Body of pancreas (tissue), 4 donors: Measurements from ENCODE around the gene SGTA. TPM values are rescaled to one million over a fixed set of nuclear protein-coding genes. Genes with fewer than 3 reads are reported as not detected.

Experiments
- ATAC-seq: fragments of 150-250 bp; one replicate; pipeline ENCODE4 v1.9.1; 2016
- DNase-seq, 4 donors: peaks; one replicate each; pipeline ENCODE4 v3.0.0-alpha.2; 2019
- H3K27ac ChIP-seq, 4 donors: fragments of 200-600 bp; sonication (generic); 1 replicate in 3 of 4; 2 replicates in 1 of 4; pipeline versions ENCODE4 v1.5.1 to v1.6.1; 2016 to 2019; ENCODE audit warnings: mild to moderate bottlenecking in 1 of 4, mixed read lengths in 1 of 4, moderate library complexity in 1 of 4
- H3K27me3 ChIP-seq, 2 donors: fragments of 200-600 bp; sonication (generic); one replicate each; pipeline ENCODE4 v1.6.0; 2016; ENCODE audit warnings: mild to moderate bottlenecking in 1 of 2
- H3K36me3 ChIP-seq, 2 donors: fragments of 200-600 bp; sonication (generic); replicated peaks in 1 of 2; 2 replicates each; pipeline ENCODE4 v1.5.1; 2016; ENCODE audit warnings: low read depth in 2 of 2; ENCODE audit not compliant: insufficient read depth in 1 of 2
- H3K4me1 ChIP-seq: fragments of 200-600 bp; sonication (generic); one replicate; pipeline ENCODE4 v1.6.0; 2016
- H3K4me3 ChIP-seq, 2 donors: fragments of 200-600 bp; sonication (generic); 1 replicate in 1 of 2; 2 replicates in 1 of 2; pipeline ENCODE4 v1.5.1; 2016 to 2019
- H3K9me3 ChIP-seq, 3 donors: fragments of 200-600 bp; sonication (generic); 1 replicate in 2 of 3; 2 replicates in 1 of 3; pipeline ENCODE4 v1.5.1; 2016
- POLR2A ChIP-seq, 3 donors: fragments of 450-650 bp; IDR thresholded peaks; one replicate each; pipeline ENCODE4 v1.6.1; 2016; ENCODE audit warnings: antibody characterized with exemption in 3 of 3, mild to moderate bottlenecking in 2 of 3
- WGBS, 2 donors: methylation state at CpG; one replicate each; pipeline ENCODE4 v1.1.5; 2017; 5-methylcytosine and 5-hydroxymethylcytosine counted together
- intact Hi-C: fragments of 100-400 bp; cut with DNase I; formaldehyde crosslinking; loops from one replicate; pipeline ENCODE4 v1.15.1; 2023
- total RNA-seq, 2 donors: library from RNA; depleted of rRNA; stranded (reverse); fragments of >200 nt; gene quantifications; one replicate each; pipeline ENCODE4 v1.1.0, GENCODE V29; 2016
- TF ChIP-seq, protein P1 (sequence below), 7 experiments: fragments of 450-650 bp in 4 of 7; fragments of 200-600 bp in 3 of 7; sonication (generic) in 3 of 7; IDR thresholded peaks; one replicate each; pipeline ENCODE4 v1.5.1; 2016 to 2019; ENCODE audit warnings: antibody characterized with exemption in 7 of 7

The SGTA gene
- total RNA-seq, 2 donors from 2014 or later, result 24.6 to 41.5 TPM

GRCh38 chr19:2711875-2712205 is 71.2 kb downstream of the SGTA start:
- TF ChIP-seq, protein P1, sequence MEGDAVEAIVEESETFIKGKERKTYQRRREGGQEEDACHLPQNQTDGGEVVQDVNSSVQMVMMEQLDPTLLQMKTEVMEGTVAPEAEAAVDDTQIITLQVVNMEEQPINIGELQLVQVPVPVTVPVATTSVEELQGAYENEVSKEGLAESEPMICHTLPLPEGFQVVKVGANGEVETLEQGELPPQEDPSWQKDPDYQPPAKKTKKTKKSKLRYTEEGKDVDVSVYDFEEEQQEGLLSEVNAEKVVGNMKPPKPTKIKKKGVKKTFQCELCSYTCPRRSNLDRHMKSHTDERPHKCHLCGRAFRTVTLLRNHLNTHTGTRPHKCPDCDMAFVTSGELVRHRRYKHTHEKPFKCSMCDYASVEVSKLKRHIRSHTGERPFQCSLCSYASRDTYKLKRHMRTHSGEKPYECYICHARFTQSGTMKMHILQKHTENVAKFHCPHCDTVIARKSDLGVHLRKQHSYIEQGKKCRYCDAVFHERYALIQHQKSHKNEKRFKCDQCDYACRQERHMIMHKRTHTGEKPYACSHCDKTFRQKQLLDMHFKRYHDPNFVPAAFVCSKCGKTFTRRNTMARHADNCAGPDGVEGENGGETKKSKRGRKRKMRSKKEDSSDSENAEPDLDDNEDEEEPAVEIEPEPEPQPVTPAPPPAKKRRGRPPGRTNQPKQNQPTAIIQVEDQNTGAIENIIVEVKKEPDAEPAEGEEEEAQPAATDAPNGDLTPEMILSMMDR (IDR thresholded peaks at IDR 0.05), result no peak
- TF ChIP-seq POLR2A (IDR thresholded peaks at IDR 0.05), result no peak
- WGBS, 2 donors, result 70 to 72% methylated on average over 5 of the region's 5 CpGs
- intact Hi-C loops, result no loop called here
- no peak for ATAC-seq
- DNase-seq, result no peak
- no peak overlapping the region for H3K27ac ChIP-seq
- H3K9me3 ChIP-seq, result peaks cover 0 to 5% (median 0%) of the 10 kb centered on the region in 3 donors
- no peaks in the 10 kb centered on the region for H3K4me1 ChIP-seq
- H3K4me3 ChIP-seq, result no peak overlapping the region
- no peaks in the 10 kb centered on the region for H3K36me3 ChIP-seq
- H3K27me3 ChIP-seq, result no peaks in the 10 kb centered on the region

GRCh38 chr19:2711172-2711874 is 71.8 kb downstream of the SGTA start:
- DNase-seq, result no peak
- Histone ChIP-seq H3K4me1 (no peaks in the 10 kb centered on the region), H3K27me3 (no peaks in the 10 kb centered on the region), H3K4me3 (no peak overlapping the region), H3K9me3 (peaks cover 0 to 5% (median 0%) of the 10 kb centered on the region in 3 donors), H3K36me3 (no peaks in the 10 kb centered on the region), H3K27ac (no peak overlapping the region)
- TF ChIP-seq, protein P1 (IDR thresholded peaks at IDR 0.05), result no peak
- no peak for TF ChIP-seq POLR2A (IDR thresholded peaks at IDR 0.05)
- ATAC-seq, result no peak
- WGBS, 2 donors, result 72 to 78% methylated on average over 12 to 17 of the region's 17 CpGs
- intact Hi-C loops, result no loop called here

GRCh38 chr19:2706251-2706650 is 76.8 kb downstream of the SGTA start:
- ATAC-seq (no peak), DNase-seq (no peak)
- Histone ChIP-seq H3K27me3 (no peaks in the 10 kb centered on the region), H3K4me3 (no peak overlapping the region), H3K36me3 (no peaks in the 10 kb centered on the region), H3K27ac (no peak overlapping the region), H3K9me3 (no peaks in the 10 kb centered on the region), H3K4me1 (peaks cover 13% of the 10 kb centered on the region)
- intact Hi-C loops, result no loop called here
- WGBS, 2 donors, result 96 to 98% methylated on average over 5 of the region's 5 CpGs
- no peak for TF ChIP-seq POLR2A (IDR thresholded peaks at IDR 0.05)
- TF ChIP-seq, protein P1 (IDR thresholded peaks at IDR 0.05), result no peak

Other genes with a start within 250 kb of the SGTA start
- 10 to 100 TPM in 1 of 2 donors, 1 to 10 TPM in 1; 5.7 to 12.9 TPM for gene GNG7, start 80.6 kb downstream of the SGTA start, total RNA-seq
- gene DIRAS1, start 61.9 kb downstream of the SGTA start, total RNA-seq, result 1 to 10 TPM in 1 of 2 donors, under 1 TPM in 1; 0.78 to 4.9 TPM
- 10 to 100 TPM; 36.1 to 48.8 TPM for gene SLC39A3, start 43.3 kb downstream of the SGTA start, total RNA-seq
- 10 to 100 TPM; 17.5 to 19.7 TPM for gene THOP1, start 2.2 kb upstream of the SGTA start, total RNA-seq
- gene ZNF554, start 36.6 kb upstream of the SGTA start, total RNA-seq, result 1 to 10 TPM; 3.6 to 4.4 TPM
- gene ZNF555, start 58.2 kb upstream of the SGTA start, total RNA-seq, result 1 to 10 TPM; 2.3 to 4.6 TPM
- not detected for gene ZNF556, start 84.1 kb upstream of the SGTA start, total RNA-seq
- 1 to 10 TPM in 1 of 2 donors, under 1 TPM in 1; 0.33 to 2.3 TPM for gene ZNF57, start 117.7 kb upstream of the SGTA start, total RNA-seq
- gene ZNF77, start 161.7 kb upstream of the SGTA start, total RNA-seq, result 1 to 10 TPM; 3.3 to 6.2 TPM
- gene TLE6, start 194.3 kb upstream of the SGTA start, total RNA-seq, result under 1 TPM in 1 of 2 donors, not detected in 1; 0.33 TPM
- 10 to 100 TPM; 34.5 to 45.2 TPM for gene TLE2, start 246.0 kb upstream of the SGTA start, total RNA-seq